HepG2 (cell line): Measurements from ENCODE around the gene CARD19. TPM values are rescaled to one million over a fixed set of nuclear protein-coding genes. Genes with fewer than 3 reads are reported as not detected.

Experiments
- ATAC-seq: fragments of 200-7000 bp; cut with Tn5 transposase; 3 replicates; pipeline ENCODE4 v1.9.1; 2020; ENCODE audit warnings: mild to moderate bottlenecking, moderate library complexity
- BruUV-seq: library from RNA; stranded (reverse); fragments of 400-500 nt; replicated peaks from 2 replicates; lab custom pipeline; 2021; lab: Mats Ljungman, UMichigan
- CTCF ChIA-PET: fragments of 300-600 bp; formaldehyde crosslinking; extraction: SDS; loops from one replicate; lab custom pipeline; 2021; ENCODE audit warnings: low total read pairs, inconsistent platforms, low intra/inter-chr PET ratio; lab: Yijun Ruan, JAX
- POLR2A ChIA-PET: fragments of 350-600 bp; sonication (Branson Sonifier 250); formaldehyde crosslinking; loops from one replicate; lab custom pipeline; 2020; ENCODE audit warnings: antibody characterized with exemption, inconsistent platforms; lab: Yijun Ruan, JAX
- DNase-seq: peaks from one replicate; pipeline ENCODE4 v3.0.0-alpha.2; 2015; ENCODE audit warnings: low spot score
- FAIRE-seq: peaks from 3 replicates; lab custom pipeline; 2011; peaks lifted over from hg19 to GRCh38; lab: Jason Lieb, UNC
- H2AFZ ChIP-seq: one replicate; pipeline ENCODE4 v1.6.1; 2011; ENCODE audit warnings: low read length, inconsistent platforms
- H3K27ac ChIP-seq: fragments of 300-600 bp; 3 replicates; pipeline ENCODE4 v1.8.0; 2011; ENCODE audit warnings: mixed run types, mild to moderate bottlenecking, mixed read lengths, low read length, inconsistent platforms; ENCODE audit not compliant: insufficient read depth; ENCODE audit errors: extremely low read length
- H3K27me3 ChIP-seq, 2 experiments: fragments of 200-600 bp in 1 of 2; 2 replicates in 1 of 2; 3 replicates in 1 of 2; pipeline versions ENCODE4 v1.6.0 to v1.8.0; 2011; ENCODE audit warnings: low read length in 2 of 2, mild to moderate bottlenecking in 2 of 2, moderate library complexity in 2 of 2, inconsistent platforms in 1 of 2; ENCODE audit not compliant: insufficient read depth in 2 of 2, control insufficient read depth in 1 of 2
- H3K36me3 ChIP-seq, 2 experiments: fragments of 200-600 bp in 1 of 2; replicated peaks in 1 of 2; 2 replicates in 1 of 2; 3 replicates in 1 of 2; pipeline versions ENCODE4 v1.5.1 to v1.8.0; 2011; ENCODE audit warnings: low read length in 2 of 2, inconsistent platforms in 1 of 2; ENCODE audit not compliant: insufficient read depth in 2 of 2, control insufficient read depth in 1 of 2
- H3K4me1 ChIP-seq: 2 replicates; pipeline ENCODE4 v1.5.1; 2012; ENCODE audit warnings: low read length, inconsistent platforms; ENCODE audit not compliant: insufficient read depth
- H3K4me2 ChIP-seq: 2 replicates; pipeline ENCODE4 v1.6.0; 2011; ENCODE audit warnings: low read depth, low read length, inconsistent platforms
- H3K4me3 ChIP-seq, 3 experiments: fragments of 200-600 bp in 1 of 3; sonication (generic), shearing (Covaris generic) in 1 of 3; replicated peaks in 1 of 3; 2 replicates each; pipeline ENCODE4 v1.5.1; 2011 to 2016; ENCODE audit warnings: low read length in 3 of 3, inconsistent platforms in 2 of 3, low read depth in 2 of 3, mild to moderate bottlenecking in 2 of 3, control low read depth in 1 of 3, mixed read lengths in 1 of 3; ENCODE audit not compliant: insufficient read depth in 1 of 3
- H3K79me2 ChIP-seq: one replicate; pipeline ENCODE4 v1.6.1; 2011; ENCODE audit warnings: low read length, inconsistent platforms; ENCODE audit not compliant: insufficient read depth
- H3K9ac ChIP-seq: 2 replicates; pipeline ENCODE4 v1.6.0; 2011; ENCODE audit warnings: mild to moderate bottlenecking, low read depth, low read length, inconsistent platforms; ENCODE audit not compliant: insufficient read depth
- H3K9me3 ChIP-seq: 2 replicates; pipeline ENCODE4 v1.5.1; 2012; ENCODE audit warnings: mild to moderate bottlenecking, low read length
- H4K20me1 ChIP-seq: 2 replicates; pipeline ENCODE4 v1.6.0; 2011; ENCODE audit warnings: inconsistent platforms, mild to moderate bottlenecking, low read length, moderate library complexity; ENCODE audit not compliant: insufficient read depth
- ELF1 ChIP-seq: sonication (generic); formaldehyde crosslinking; IDR thresholded peaks from 2 replicates; pipeline ENCODE4 v1.4.0; 2020; ENCODE audit warnings: missing genetic modification reagents
- KLF15 ChIP-seq: sonication (generic); formaldehyde crosslinking; IDR thresholded peaks from 2 replicates; pipeline ENCODE4 v1.8.1; 2023; ENCODE audit warnings: borderline replicate concordance, mild to moderate bottlenecking, inconsistent platforms, missing genetic modification reagents, mixed read lengths
- KLF16 ChIP-seq, 2 experiments: sonication (generic) in 1 of 2; formaldehyde crosslinking in 1 of 2; IDR thresholded peaks; 2 replicates each; pipeline versions ENCODE4 v1.6.1 to v1.8.0; 2016 to 2023; ENCODE audit warnings: missing genetic modification reagents in 2 of 2, missing compliant biosample characterization in 1 of 2
- MYC ChIP-seq: sonication (generic); formaldehyde crosslinking; IDR thresholded peaks from 2 replicates; pipeline ENCODE4 v1.9.0; 2021; ENCODE audit warnings: missing genetic modification reagents, borderline replicate concordance
- SRSF4 ChIP-seq: fragments of 200-400 bp; formaldehyde crosslinking; IDR thresholded peaks from one replicate; pipeline ENCODE4 v1.6.1; 2018; ENCODE audit warnings: mild to moderate bottlenecking, low read depth, low read length, moderate library complexity; ENCODE audit not compliant: poor library complexity, severe bottlenecking
- ZNF124 ChIP-seq: sonication (generic); formaldehyde crosslinking; IDR thresholded peaks from 2 replicates; pipeline ENCODE4 v1.4.0; 2020; ENCODE audit warnings: missing genetic modification reagents
- ZNF224 ChIP-seq: sonication (generic); formaldehyde crosslinking; IDR thresholded peaks from 2 replicates; pipeline ENCODE4 v1.5.0; 2020; ENCODE audit warnings: mild to moderate bottlenecking, missing genetic modification reagents
- ZNF749 ChIP-seq: sonication (generic); formaldehyde crosslinking; IDR thresholded peaks from 2 replicates; pipeline ENCODE4 v1.8.0; 2022; ENCODE audit warnings: mild to moderate bottlenecking, missing genetic modification reagents, moderate library complexity, borderline replicate concordance
- WGBS: methylation state at CpG from one replicate; pipeline ENCODE4 v1.1.6; 2017; ENCODE audit warnings: low lambda C conversion rate; 5-methylcytosine and 5-hydroxymethylcytosine counted together
- in situ Hi-C: cut with HindIII; loops from 2 replicates; pipeline ENCODE4 v1.10.0; 2017; ENCODE audit warnings: low pct_unique_long_range_greater_than_20kb; ENCODE audit not compliant: extremely low pct_ligation_motif_present
- intact Hi-C: fragments of 100-400 bp; cut with micrococcal nuclease; formaldehyde crosslinking; loops from one replicate; pipeline ENCODE4 v1.10.0; 2022; ENCODE audit not compliant: unreplicated experiment
- polyA plus RNA-seq, 8 experiments: library from polyadenylated mRNA; depleted of rRNA in 3 of 8; stranded (reverse) in 7 of 8; unstranded in 1 of 8; fragments of >200 nt; fragmentation: Illumina TruSeq in 4 of 8; extraction: Trizol in 4 of 8; gene quantifications; 2 replicates each; pipeline versions ENCODE4 v1.2.1 to v1.2.3, GENCODE V29; 2011 to 2016; ENCODE audit warnings: low read depth in 4 of 8, missing spikeins in 1 of 8, mixed read lengths in 1 of 8; ENCODE audit not compliant: insufficient read depth in 1 of 8
- total RNA-seq, 5 experiments: library from RNA; depleted of rRNA; stranded (reverse); fragments of >200 nt; fragmentation: Illumina TruSeq; extraction: Trizol; gene quantifications; 2 replicates each; pipeline ENCODE4 v1.2.3, GENCODE V29; 2016; ENCODE audit warnings: low read depth in 1 of 5
- TF ChIP-seq, protein P1 (sequence below): sonication (generic); formaldehyde crosslinking; IDR thresholded peaks from 2 replicates; pipeline ENCODE4 v1.8.0; 2023; ENCODE audit warnings: mild to moderate bottlenecking, missing genetic modification reagents
- TF ChIP-seq, protein P2 (sequence below): sonication (generic); formaldehyde crosslinking; IDR thresholded peaks from 2 replicates; pipeline ENCODE4 v1.8.0; 2022; ENCODE audit warnings: missing genetic modification reagents, low read depth, mild to moderate bottlenecking, borderline replicate concordance
- TF ChIP-seq, protein P3 (sequence below): sonication (generic); formaldehyde crosslinking; IDR thresholded peaks from 2 replicates; pipeline ENCODE4 v1.4.0; 2020; ENCODE audit warnings: missing genetic modification reagents
- TF ChIP-seq, protein P4 (sequence below): sonication (generic); formaldehyde crosslinking; IDR thresholded peaks from 2 replicates; pipeline ENCODE4 v1.5.0; 2020; ENCODE audit warnings: missing genetic modification reagents
- TF ChIP-seq, protein P5 (sequence below): sonication (generic); formaldehyde crosslinking; IDR thresholded peaks from 2 replicates; pipeline ENCODE4 v1.4.0; 2020; ENCODE audit warnings: missing genetic modification reagents
- TF ChIP-seq, protein P6 (sequence below): sonication (generic); formaldehyde crosslinking; conservative IDR thresholded peaks from 2 replicates; pipeline ENCODE4 v1.4.0; 2020; ENCODE audit warnings: missing genetic modification reagents

CARD19 gene
- total and polyA plus RNA-seq, 2 of the 13 experiments (the other 11 are each of a cell fraction or from before 2014, with no cell fraction given) = 18.4 to 47.2 TPM

DNA sequence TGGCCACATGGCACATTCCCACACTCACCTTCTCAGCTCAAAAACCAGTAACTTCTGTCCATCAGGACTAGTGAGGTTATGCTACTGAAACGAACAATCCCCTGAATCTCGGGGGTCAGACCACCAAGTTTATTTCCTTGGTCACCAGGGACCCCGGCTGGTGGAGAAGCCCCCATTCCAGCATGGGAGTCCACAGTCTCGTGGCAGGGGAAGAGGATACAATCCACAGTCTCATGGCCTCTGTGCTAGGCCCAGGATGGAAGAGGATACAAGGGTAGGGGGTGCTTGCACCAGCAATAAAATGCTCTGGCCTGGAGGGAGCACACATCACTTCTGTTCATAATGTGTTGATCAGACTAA lies 7.4 kb upstream of the CARD19 start (continued):
- TF ChIP-seq MYC (CRISPR knock-in tag) = no peak
- TF ChIP-seq, protein P1, sequence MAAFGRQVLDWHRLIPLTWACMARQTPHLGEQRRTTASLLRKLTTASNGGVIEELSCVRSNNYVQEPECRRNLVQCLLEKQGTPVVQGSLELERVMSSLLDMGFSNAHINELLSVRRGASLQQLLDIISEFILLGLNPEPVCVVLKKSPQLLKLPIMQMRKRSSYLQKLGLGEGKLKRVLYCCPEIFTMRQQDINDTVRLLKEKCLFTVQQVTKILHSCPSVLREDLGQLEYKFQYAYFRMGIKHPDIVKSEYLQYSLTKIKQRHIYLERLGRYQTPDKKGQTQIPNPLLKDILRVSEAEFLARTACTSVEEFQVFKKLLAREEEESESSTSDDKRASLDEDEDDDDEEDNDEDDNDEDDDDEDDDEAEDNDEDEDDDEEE (CRISPR knock-in tag) = no peak
- TF ChIP-seq, protein P2, sequence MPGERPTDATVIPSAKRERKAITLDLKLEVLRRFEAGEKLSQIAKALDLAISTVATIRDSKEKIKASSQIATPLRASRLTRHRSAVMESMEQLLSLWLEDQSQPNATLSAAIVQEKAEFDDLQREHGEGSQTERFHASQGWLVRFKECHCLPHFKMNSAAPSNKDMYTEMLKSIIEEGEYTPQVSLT (CRISPR knock-in tag) = no peak
- no peak for TF ChIP-seq ZNF124 (CRISPR knock-in tag)
- TF ChIP-seq, protein P3, sequence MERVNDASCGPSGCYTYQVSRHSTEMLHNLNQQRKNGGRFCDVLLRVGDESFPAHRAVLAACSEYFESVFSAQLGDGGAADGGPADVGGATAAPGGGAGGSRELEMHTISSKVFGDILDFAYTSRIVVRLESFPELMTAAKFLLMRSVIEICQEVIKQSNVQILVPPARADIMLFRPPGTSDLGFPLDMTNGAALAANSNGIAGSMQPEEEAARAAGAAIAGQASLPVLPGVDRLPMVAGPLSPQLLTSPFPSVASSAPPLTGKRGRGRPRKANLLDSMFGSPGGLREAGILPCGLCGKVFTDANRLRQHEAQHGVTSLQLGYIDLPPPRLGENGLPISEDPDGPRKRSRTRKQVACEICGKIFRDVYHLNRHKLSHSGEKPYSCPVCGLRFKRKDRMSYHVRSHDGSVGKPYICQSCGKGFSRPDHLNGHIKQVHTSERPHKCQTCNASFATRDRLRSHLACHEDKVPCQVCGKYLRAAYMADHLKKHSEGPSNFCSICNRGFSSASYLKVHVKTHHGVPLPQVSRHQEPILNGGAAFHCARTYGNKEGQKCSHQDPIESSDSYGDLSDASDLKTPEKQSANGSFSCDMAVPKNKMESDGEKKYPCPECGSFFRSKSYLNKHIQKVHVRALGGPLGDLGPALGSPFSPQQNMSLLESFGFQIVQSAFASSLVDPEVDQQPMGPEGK (CRISPR knock-in tag) = no peak
- TF ChIP-seq ZNF224 = no peak
- TF ChIP-seq KLF16 (CRISPR knock-in tag; IDR thresholded peaks at IDR 0.05) = no peak
- no peak for TF ChIP-seq ZNF749

DNA sequence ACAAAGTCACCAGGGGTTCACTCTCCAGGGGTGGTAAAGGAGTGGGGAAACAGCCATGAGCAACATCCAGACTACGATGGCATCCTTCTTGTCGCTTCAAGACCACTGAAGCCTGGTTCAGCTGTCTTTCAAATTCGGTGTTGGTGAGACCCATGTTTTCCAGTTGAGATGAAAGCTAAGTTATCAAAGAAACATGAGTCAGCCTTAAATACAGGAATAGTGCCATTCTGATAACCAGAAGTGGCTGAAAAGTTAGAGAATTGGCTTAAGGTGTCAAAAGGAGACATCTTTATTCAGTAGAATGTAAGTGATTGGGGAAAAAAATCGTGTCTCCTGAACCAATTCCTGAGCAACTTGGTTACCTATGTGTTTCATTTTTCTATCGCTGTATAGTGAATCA lies 7.0 kb upstream of the CARD19 start:
- Histone ChIP-seq H3K27ac (no peak overlapping the region), H3K9me3 (no peaks in the 10 kb centered on the region), H3K4me1 (peaks cover 52% of the 10 kb centered on the region), H2AFZ (no peak overlapping the region), H3K36me3 (no peaks in the 10 kb centered on the region), H3K9ac (no peak overlapping the region), H3K4me2 (no peak overlapping the region), H3K27me3 (peaks cover 1 to 5% of the 10 kb centered on the region in 2 experiments; a peak in 2 of 5 replicates), H4K20me1 (no peaks in the 10 kb centered on the region), H3K4me3 (no peak overlapping the region), H3K79me2 (no peaks in the 10 kb centered on the region)
- ATAC-seq (no peak), DNase-seq (no peak), FAIRE-seq (no peak)
- in situ Hi-C loops (no loop called here), intact Hi-C loops (no loop called here)
- ChIA-PET POLR2A (no interaction called here), CTCF (no interaction called here)
- 63% methylated on average over 5 of the region's 5 CpGs for WGBS
- no TSS peak for BruUV-seq
- TF ChIP-seq, protein P4, sequence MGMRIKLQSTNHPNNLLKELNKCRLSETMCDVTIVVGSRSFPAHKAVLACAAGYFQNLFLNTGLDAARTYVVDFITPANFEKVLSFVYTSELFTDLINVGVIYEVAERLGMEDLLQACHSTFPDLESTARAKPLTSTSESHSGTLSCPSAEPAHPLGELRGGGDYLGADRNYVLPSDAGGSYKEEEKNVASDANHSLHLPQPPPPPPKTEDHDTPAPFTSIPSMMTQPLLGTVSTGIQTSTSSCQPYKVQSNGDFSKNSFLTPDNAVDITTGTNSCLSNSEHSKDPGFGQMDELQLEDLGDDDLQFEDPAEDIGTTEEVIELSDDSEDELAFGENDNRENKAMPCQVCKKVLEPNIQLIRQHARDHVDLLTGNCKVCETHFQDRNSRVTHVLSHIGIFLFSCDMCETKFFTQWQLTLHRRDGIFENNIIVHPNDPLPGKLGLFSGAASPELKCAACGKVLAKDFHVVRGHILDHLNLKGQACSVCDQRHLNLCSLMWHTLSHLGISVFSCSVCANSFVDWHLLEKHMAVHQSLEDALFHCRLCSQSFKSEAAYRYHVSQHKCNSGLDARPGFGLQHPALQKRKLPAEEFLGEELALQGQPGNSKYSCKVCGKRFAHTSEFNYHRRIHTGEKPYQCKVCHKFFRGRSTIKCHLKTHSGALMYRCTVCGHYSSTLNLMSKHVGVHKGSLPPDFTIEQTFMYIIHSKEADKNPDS = no peak
- TF ChIP-seq KLF15 (CRISPR knock-in tag) (no peak), SRSF4 (no peak), ELF1 (no peak)
- TF ChIP-seq, protein P5, sequence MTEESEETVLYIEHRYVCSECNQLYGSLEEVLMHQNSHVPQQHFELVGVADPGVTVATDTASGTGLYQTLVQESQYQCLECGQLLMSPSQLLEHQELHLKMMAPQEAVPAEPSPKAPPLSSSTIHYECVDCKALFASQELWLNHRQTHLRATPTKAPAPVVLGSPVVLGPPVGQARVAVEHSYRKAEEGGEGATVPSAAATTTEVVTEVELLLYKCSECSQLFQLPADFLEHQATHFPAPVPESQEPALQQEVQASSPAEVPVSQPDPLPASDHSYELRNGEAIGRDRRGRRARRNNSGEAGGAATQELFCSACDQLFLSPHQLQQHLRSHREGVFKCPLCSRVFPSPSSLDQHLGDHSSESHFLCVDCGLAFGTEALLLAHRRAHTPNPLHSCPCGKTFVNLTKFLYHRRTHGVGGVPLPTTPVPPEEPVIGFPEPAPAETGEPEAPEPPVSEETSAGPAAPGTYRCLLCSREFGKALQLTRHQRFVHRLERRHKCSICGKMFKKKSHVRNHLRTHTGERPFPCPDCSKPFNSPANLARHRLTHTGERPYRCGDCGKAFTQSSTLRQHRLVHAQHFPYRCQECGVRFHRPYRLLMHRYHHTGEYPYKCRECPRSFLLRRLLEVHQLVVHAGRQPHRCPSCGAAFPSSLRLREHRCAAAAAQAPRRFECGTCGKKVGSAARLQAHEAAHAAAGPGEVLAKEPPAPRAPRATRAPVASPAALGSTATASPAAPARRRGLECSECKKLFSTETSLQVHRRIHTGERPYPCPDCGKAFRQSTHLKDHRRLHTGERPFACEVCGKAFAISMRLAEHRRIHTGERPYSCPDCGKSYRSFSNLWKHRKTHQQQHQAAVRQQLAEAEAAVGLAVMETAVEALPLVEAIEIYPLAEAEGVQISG (CRISPR knock-in tag) = no peak
- TF ChIP-seq, protein P6, sequence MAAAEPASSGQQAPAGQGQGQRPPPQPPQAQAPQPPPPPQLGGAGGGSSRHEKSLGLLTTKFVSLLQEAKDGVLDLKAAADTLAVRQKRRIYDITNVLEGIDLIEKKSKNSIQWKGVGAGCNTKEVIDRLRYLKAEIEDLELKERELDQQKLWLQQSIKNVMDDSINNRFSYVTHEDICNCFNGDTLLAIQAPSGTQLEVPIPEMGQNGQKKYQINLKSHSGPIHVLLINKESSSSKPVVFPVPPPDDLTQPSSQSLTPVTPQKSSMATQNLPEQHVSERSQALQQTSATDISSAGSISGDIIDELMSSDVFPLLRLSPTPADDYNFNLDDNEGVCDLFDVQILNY = no peak
